Muscle of arm (tissue), 12 donors: ENCODE results near the gene MYNN. TPM values are rescaled to one million over a fixed set of nuclear protein-coding genes. Genes with fewer than 3 reads are reported as not detected.

Experiments
- DNase-seq: peaks from one replicate; pipeline ENCODE4 v3.0.0-alpha.2; 2013
- polyA plus RNA-seq, 12 donors: library from polyadenylated mRNA; unstranded; fragments of 120-200 nt; gene quantifications; one replicate each; pipeline ENCODE4 v1.2.1, GENCODE V29; 2013; ENCODE audit not compliant: insufficient read length in 12 of 12

The MYNN gene
- polyA plus RNA-seq, 12 donors = 19.2 to 28.4 (median 23.2) TPM; not detected in 1

DNA sequence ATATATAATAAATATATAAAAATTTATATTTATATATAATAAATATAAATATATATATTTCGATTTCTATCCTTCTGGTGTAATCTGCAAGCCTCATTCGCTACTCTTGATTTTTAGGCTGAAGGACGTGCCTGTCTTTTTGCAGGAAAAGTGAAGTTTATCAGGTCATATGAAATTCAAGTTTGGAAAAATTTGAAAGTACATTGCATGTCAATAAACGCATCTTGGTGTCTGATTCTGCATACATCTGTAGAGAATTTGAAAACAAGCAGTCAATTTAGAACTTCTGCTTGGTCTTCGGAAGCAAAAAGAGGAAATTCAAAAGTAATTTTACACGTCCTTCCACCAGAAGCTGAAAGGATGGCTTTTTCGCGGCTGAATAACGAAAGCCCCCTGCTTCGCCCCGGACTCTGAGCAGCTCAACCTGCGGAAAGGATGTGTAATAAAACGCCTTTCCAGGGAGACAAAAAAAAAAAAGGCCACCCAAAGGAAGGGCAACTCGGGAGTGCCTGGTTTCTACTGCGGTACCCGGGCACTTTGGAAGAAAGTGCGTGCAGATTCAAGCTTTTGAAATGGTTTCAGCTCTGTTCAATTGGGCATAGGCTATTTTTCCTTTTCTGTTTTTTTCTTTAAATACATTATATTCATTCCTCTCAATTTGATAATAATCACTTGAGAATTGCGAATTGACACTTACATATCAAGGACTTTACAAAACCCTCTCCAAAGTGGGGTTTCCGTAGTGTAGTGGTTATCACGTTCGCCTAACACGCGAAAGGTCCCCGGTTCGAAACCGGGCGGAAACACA is 1.5 kb upstream of the MYNN start:
- peak; percentile 92 for DNase-seq

DNA sequence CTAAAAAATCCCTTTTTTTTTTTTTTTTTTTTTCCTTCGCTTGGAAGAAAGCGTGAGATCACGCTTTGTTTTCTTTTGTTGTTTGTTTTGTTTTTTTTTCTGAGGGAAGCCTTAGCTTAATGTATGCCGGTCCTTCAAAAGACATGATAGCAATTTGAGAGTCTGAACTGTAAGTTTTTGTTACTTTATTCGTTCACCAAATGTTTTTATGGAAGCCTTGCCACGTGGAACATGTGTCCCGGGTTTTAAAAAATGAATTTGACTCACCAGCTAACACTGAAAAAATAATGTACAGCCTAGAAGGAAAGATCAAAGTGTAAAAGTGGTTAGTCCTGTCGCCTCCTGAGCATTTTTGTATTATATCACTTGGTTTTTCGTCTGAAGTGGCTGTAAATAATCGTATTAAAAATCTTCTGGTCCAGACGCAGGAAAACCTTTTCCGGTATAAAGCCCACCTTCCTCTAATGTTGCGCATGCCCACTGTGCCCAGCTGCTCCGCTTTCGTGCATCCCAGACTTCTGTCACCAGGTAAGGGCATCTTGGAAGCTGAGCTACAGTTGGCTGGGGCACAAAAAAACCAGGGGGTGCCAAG is 795 bp upstream of the MYNN start:
- DNase-seq = peak; percentile 90

DNA sequence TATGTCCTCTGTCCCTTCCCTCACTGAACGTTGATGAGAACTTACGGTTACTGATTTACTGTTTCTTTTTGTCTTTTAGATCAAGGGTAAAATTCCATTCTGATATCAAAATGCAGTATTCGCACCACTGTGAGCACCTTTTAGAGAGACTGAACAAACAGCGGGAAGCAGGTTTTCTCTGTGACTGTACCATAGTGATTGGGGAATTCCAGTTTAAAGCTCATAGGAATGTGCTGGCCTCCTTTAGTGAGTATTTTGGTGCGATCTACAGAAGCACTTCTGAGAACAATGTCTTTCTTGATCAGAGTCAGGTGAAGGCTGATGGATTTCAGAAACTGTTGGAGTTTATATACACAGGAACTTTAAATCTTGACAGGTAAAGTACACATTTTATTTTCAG is 990 bp downstream of the MYNN start:
- no peak for DNase-seq

DNA sequence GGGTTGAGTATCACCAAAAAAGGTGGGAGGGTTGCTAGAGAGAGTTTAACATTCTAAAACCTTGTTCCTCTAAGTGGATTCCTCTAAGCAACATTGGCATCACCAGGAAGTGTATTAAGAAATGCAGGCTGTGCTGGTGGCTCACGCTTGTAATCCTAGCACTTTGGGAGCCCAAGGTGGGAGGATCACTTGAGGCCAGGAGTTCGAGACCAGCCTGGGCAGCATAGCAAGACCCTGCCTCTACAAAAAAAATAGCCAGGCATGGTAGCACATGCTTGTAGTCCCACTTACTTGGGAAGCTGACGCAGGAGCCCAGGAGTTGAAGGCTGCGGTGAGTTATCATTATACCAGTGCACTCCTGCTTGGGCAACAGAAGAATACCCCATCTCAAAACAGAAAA is 4.6 kb downstream of the MYNN start:
- no peak for DNase-seq

DNA sequence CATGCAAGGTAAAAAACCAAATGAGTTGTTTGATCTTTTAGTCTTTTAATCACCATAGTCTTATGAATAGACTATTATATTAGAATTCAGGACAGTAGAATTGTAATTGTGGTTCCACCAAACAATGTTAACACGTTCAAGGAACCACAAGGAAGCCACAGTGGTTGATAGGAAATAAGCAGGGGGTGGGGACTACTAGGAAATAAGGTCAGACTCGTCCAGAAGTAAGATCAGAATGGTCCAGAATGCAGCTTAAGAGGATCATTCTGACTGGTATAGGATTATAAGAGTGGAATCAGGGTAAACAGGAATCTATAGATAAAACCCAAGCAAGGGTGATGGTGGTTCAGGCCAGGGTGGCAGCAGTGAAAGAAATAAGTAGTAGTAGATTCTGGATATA is 7.5 kb downstream of the MYNN start:
- no peak for DNase-seq

DNA sequence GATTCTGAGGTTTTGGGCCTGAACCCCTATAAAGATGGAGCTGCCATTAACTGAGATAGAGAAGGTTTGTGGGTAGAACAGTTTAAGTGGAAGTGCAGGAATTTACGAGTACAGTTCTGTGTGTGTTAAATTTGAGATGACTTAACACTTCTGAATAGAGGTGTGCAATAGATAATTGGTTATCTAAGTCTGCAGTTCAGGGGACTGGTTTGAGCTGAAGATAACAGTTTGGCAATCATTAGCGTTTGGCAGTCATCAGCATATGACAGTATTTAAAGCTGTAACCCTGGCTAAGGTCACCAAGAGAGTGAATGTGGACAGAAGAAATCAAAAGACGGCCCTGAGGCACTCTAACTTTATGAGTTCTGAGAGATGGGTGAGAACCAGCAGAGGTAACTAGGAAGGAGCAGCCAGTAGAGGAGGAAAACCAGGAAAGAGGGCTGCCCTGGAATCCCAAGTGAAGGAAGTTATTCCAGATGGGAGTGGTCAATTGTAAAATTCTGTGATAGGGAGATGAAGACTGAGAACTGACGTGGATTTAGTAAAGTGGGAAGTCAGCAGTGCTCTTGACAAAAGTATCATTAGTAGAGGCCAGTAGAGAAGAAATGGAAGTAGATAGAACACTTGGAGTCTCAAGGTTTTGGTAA is 8.1 kb downstream of the MYNN start:
- DNase-seq = no peak

DNA sequence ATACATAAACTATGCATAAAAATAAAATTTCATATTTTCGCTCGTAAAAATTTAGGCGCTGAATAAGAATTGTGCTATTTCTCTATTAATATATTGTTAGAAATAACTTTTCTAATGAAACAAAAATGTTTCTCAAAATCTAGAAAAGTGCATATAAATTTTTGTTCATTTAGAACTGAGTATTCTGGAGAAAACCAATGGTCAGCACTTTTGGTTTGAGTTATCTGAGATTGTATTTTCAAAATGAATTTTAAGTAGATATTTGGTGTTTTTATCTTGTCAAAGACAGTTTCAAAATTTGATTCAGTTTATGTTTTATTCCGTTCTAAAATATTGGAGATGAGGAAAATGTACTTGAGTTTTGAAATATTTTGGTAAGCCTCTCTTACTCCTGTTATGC is 13.9 kb downstream of the MYNN start:
- DNase-seq = no peak

DNA sequence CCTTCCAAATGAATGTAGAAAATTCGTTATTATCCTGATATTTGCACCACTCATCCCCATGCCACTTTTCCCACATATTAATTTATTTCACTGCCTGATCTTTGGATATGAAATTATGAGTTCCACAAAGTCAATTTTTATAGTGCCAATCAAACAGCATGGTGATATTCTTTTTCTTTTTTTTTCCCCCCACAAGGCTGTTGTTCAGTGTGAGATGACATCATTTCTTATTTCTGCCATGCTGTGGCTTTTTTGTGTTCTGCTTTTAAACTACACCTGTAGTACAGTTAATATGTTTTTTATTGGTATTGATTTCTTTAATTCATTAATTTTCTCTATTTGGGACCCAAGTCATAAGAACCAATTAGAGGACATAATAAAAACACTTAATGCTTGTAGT is 14.6 kb downstream of the MYNN start:
- DNase-seq = no peak

DNA sequence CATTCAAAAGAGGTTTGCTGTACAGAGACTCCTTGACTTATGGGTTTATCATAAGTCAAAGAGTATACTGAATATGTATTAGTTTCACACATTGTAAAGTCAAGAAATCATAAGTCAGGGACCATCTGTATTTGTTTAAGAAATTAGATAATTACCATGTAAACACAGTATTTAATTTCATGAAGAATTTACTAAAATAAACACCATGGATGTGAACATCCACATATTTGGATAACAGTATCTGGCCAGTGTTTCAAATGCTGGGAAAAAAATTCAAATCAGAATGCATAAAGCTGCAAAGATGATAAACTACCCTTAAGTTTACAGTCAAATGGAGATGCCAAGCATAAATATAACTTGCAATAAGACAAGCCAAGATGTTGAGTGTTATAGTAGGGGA is 17.0 kb downstream of the MYNN start:
- DNase-seq = no peak

DNA sequence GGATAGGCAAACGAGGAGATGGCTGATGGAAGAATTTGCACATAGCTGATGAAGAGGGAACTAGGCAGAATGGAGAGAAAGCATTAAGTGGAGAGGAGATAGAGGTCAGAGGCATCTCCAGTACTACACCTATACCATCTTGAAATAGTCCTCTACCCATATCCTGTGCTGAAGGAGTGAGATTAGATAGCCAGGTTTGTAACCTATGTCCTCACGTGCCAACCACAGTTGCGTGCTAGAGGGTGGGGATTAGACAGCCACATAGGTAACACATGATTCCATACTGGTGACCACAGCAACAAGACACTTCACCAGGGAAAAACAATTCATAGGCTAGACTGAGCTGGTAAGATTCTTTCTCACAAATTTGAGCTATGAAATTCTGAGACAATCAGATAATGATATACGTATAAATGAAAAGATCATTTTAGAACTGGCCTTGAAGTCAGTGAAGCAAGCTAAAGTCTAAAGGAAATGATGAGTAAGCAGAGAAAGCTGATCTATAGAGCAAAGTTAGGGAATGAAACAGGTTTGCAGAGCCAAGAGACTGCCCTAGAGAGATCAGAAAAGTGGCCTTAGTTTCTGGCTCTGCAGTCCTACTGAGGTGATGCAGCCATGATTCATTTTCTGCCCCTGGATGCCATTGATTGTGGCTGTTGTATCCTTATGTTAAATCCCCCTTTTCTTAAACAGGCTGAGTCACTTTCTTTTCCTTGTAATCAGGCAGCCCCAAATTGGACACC is 17.7 kb downstream of the MYNN start:
- no peak for DNase-seq

DNA sequence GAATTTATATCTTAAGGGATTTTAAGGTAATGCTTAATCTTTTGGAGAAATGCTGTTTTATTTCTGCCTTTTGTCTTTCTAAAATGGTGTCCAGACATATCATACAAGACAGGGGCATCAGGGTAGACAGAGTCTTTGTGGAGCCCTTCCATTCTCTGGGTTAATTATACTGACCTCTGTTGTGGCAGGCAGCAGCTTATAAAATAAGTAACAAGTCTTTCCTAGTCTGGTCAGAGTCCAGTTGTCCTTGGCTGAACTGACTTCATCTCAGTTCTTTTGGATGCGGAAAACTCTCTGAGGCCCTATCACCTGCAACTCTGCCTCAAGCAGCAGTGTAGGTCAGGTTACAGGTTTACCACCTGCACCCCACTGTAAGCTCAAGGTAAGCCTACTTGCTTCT is 19.2 kb downstream of the MYNN start:
- DNase-seq = no peak

DNA sequence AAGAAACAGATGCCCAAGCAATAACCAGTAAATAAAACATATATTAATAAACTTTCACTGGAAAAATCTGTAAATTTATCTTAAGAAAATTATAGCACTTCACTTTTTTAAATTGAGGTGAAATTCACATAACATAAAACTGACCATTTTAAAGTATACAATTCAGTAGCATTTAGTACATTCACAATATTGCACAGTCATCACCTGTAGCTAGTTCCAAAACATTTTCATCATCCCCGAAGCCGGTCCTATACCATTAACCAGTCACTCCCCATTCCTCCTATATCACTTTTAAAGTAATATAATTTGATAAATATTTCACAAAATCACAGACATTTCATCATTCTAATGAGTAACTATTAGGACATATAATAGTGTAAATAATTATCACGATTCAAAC is 31.5 kb downstream of the MYNN start:
- no peak for DNase-seq

DNA sequence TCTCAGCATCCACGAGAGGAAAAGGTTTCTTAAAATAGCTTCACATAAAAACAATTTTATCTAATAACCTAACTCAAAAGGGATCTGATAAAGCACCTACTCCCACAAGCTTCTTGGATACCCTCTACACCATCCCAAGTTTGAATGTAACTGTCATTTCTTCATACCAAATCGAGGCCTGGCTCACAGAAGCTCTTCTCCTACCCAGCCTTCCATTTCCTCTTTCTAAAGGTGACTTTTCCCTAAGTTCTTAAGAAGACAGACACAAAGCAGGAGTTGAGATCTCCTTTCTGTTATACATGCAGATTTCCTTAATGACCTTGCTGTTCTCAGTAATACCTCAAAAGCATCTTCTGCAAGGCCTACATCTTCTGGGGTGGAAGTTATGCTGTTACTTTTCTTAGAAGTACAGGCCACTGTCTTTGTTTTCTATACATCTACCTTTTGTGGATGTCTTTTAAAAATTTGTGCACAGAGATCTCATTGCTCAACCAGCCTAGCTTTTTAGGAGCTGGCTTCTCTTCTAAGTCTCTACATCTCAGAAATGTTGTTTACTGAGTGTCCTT is 36.1 kb downstream of the MYNN start:
- DNase-seq = no peak

DNA sequence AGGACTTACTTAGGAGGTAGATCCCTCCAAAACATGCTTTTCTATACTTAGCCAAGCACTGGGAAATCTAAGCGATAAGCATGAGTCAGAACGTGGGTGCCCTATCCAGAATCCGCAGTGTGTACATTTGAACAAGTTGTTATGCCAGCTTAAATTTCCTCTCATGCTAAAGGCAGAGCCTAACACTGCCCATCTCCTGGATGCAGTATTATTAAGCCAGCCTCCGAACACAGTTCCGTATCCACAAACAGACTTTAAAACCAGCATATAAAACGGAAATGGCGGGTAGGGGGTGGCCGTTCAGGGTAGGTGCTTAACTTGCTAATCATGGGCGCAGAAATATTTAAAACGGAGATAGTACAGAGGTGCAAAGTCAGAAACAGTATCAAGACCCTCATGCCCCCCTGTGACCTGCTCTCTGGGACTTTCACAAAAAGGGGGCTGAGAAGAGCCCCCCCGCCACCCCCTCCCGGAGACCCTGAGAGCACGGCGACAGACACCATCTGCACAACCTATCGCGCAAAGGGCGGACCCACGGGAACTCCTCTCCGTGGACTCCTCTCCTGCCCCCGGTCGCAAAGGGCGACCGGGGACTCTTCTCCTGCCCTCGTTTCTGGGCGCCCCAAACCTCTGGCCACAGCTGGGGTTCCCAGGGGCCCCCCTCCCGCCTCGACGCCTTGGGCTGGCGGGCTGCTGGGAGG is 38.6 kb downstream of the MYNN start:
- DNase-seq = peak; percentile 54

DNA sequence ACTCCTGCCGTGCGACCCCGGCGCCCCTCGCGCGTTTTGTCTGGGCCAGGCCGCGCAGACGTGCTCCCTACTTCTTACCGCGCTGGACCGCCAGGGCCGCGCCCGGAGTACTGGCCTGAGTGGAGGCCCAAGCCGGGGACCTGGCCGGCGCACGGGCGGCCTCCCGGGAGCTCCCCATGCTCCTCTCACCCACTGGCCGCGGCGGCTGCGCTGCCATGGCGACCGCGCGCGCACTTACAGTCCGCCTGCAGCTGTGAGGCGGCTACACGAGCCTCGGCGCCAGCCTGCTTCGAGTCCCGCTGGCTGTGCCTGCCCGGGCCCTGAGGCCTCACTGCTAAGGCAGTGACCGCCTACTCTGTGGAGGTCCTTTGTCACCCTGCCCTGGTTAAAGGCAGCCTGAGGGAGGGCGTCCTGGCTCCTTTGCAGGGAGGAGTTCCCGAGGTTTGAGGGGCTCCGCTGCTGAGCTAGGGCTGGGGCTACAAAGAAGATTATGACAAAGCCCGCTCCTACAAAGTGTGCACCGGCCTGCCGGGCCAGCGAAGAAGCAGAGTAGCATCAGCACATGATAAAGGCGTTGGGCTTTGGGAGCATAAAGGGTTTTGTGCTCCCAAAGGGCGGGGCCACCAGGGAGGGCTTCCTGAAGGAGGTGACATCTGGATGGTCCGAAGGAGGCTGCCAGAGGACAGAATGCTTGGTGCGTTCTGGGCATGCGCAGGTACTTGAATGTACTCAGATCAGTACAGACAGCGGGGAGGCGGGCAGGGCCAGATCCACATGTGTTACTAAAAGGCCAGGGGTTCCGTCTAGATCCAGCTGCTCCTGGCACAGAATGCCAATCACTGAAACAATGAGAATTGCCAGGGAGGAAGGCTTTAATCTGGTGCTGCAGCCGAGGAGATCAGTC is 39.4 kb downstream of the MYNN start, which contains the start of the genes LRRC34 and LRRIQ4:
Gene LRRC34, minus strand, starts transcription at position 573 of the 904 bp plus-strand sequence. Its CDS starts 356 bp downstream, at position 217.
Gene LRRIQ4, plus strand, starts transcription at position 539 of the 904 bp plus-strand sequence. CDS start 9,052 bp downstream, outside the sequence.
- DNase-seq = peak; percentile 74

DNA sequence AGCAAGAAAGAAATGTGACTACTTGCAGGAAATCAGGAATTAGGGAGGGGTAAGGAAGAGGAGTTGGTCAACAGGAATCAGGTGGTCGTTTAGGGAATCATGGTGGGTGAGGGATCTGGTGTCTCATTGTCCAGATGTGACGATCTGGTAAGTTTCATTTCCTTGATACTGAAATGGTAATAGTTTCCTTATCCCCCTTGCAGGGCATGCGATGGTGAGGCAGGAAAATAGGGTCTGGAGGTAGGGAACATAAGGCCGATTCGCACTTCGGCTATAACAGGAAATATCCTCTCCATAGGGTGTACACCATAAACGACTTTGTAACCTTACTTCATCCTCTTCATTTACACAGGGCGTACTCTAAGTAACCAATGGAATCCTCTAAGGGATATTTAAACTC is 40.1 kb downstream of the MYNN start:
- no peak for DNase-seq

DNA sequence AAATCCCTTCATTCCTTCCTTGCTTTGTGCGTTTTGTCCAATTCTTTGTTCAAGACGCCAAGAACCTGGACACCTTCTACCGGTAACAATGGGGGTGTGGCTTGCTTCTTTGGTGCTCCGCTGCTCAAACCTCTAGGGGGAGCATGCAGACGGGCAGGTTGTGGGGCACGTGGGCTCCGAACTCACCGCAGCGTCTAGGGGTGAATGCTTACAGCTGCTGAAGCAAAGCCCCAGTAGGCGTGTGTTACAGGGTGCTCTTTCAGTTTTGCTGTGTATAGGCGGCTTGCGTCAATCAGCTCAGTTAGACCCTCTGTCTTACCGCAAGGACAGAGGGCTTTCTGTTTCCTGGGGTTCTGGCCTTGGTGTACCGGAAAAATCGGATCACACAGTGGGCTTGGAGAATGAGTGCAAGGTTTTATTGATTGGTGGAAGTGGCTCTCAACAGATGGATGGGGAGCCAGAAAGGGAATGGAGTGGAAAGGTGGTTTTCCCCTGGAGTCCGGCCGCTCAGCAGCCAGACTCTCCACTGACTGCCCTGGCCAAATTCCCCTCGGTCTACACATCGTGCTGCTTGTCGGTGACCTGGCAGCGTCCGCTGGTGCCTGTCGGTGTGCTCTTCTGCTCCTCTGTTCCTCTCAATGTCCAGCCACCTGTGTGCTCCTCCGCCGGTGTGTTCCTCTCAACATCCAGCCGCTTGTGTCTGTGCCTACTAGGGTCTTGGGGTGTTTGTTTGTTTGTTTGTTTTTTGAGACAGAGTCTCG is 40.7 kb downstream of the MYNN start:
- no peak for DNase-seq

DNA sequence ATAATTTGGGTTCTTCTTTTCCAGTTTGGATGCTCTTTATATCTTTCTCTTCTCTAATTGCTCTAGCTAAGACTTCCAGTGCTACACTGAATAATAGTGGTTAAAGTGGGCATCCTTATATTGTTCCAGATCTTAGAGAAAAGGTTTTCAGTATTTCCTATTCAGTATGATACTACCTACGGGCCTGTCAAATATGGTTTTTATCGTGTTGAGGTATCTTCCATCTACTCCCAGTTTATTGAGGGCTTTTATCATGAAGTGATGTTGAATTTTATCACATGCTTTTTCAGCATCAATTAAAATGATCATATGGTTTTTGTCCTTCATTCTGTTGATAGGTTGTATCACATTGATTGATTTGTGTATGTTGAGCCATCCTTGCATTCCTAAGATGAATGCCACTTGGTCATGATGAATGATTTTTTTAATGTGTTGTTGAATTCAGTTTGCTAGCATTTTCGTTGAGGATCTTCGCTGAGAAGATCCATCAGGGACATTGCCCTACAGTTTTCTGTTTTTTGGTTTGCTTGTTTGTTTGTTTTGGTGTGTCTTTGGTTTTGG is 42.5 kb downstream of the MYNN start:
- DNase-seq = no peak

DNA sequence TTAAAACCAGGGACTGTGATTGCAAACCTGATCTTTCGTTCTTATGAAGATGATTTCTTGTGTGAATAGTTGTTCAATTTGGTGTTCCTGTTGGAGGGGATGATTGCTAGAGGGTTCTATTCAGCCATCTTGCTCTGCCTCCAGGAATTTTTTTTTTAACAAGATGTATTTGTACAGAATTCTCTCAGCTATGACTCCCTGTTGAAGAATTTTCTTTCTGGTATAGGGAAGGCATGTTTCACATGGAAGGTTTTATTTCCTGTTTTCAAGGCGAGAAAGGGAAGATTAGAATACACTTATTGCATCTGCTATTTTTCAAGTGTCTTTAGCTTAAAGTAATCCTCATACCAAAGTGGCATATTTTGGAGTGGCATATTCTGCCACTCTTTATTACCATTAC is 45.1 kb downstream of the MYNN start:
- no peak for DNase-seq
